ENCODE measurements around the gene ADGRG1.

ADGRG1 gene

DNA sequence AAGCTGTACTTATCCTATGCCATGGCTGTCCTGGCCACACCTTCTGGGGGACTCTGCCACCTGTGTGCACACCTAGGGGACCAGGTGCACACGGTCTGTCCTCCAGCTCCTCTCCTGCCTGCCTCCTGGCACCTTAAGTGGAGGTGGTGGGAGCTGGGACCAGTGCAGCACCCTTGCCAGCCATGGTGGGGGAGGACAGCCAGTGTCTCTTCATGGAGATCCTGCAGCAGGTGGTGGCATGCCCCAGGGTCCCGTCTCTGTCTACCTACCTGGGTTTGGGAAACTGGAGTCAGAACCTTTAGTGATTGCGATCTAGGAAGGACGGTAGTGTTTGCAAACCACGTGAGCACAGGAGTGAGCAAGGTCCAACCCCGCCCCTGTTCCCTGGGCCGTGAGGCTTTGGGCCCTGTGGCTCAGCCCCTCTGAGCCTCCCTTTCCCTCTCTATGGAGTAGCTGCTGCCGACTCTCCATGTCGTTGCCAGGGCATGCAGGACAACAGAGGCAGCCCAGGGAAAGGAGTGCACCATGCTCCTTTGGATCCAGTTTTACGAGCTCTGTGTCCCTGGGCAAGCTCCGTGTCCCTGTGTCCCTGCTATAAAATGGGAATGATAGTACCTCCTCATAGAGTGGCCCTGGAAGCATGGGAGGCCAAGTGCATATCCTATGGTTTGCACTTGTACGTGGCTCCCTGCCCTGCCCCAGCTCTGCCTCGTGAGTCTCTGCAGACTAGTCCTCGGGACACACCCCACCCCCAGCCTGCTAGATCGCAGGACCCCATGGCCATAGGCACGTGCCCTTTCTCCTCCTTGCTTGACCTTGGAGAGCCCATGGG is 7.1 kb downstream of the ADGRG1 start:
- DNase-seq (ENCODE audit: low read depth) = no peak

DNA sequence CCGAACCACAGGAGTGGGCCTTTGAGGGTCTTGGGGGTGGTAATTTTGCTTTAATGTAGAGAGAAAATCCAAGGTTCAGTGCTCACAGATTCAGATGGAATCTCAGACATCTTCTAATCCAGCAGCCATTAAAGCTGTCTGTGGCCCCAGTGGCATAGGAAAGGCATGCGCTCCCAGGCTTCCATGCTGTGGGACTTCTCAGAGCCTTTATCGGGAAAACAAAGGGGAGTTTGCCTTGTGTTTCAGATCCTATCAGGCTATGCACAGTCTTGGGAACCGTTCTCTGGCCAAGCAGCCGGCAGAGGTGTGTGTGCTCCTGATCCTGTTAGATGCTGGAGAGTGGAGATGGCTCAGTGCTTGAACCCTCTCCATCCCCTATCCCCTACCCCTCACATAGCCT is 7.8 kb downstream of the ADGRG1 start:
- no peak for DNase-seq (ENCODE audit: low read depth)

DNA sequence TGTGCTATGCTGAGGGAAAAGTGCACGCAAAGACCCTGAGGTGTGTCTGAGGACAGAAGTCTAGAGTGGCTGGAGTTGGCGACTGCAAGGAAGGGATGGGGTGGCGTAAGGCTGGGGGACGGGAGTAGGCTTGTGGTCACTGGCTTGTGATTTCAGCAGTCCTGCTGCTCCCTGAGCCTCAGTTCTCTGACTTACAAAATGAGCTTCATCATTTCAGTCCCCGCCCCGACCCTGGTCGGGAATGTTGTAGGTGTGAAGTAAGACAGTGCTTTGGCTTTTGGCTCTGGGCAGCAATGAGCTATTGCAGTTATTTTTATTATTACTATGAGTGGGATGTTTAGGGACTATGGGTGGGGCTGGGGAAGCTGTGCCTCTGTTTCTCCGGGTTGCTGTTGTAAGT is 8.6 kb downstream of the ADGRG1 start:
- DNase-seq (ENCODE audit: low read depth) = no peak

DNA sequence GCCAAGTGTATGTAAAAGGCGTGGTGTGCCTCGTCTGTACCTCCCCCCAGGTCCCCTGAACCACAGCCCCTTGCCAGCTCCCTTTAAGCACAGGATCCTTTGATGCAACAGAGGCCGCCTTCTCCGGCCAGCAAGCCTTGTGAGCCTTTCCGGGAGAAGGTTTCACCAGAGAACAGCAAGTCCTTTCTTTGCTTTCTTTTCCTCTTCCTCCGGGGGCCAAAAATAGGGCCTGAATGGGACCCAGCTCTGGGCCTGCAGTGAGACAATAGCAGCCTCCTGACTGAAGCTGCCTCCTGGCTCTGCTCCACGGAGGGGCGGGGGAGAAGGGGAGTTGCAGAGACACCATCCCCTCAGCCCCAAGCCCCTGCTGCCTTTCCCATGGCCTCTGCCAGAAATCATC is 9.0 kb downstream of the ADGRG1 start:
- DNase-seq (ENCODE audit: low read depth) = no peak

DNA sequence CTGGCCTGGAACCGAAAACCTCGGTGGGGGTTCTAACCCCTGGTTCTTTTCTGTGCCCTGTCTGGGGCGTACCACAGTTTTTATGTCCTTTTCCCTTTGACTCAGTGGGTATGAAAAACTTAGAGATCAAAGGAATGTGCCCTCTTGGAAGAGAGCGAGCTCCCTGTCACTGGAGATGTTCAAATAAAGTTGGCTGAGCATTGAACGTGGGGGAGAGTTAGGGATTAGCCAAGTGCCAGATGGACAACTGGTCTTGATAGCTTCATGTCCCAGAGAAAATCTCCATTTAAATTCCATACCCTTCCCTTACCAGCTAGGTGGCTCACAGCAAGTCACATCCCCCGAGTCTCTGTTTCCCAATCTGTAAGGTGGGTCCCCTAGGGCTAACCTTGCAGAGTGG is 9.5 kb downstream of the ADGRG1 start:
- DNase-seq (ENCODE audit: low read depth) = no peak

DNA sequence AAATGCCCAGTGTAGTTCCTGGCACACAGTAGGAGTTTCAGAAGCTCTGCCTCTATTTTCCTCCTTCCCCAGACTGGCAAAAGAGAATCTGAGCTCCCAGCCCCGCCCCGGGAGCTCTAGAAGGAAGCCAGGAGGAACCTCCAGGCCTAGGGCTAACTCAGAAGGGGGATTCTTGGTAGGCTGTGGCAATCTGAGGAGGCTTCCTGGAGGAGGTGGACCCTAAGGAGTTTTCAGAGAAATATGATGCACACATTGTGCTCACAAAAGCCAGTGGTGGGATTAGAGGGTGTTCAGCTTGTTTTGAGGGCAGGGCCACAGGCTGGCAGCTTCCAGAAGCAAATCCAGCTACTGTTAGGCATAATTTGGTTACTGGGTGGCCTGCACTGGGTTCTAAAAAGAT is 10.0 kb downstream of the ADGRG1 start:
- no peak for DNase-seq (ENCODE audit: low read depth)

DNA sequence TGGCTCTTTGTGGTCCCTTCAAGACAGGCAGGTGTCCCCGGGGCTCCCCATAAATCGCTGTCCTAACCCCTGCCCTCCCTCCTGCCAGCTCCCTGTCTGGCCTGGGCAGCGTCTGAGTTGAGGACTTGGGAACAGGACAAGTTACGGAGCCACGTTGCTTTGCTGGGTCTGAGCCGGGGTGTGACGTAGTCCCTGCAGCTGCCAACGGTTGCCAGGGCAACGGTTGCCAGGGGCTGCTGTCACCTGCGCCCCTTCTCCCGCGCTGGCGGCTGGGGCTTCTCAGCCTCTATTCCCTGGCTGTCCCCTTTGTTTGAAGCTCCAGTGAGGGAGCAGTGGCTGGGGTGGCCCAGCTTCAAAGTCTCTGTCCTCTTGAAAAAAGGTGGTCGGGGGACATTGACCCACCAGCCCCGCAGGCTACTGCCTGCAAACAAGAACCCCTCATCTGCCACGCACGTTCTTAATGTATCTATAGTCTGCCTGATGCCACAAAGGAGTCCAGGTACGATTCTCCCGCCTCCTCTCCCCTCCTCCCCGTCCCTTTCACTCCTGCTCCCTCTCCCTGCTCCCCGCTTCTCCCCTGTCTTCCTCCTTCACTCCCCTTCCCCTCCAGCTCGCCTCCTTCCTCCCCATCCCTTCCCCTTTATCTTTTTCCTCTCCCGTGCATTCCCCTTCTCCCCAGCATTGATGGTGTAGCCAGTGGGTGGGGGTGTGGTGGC is 10.9 kb downstream of the ADGRG1 start:
- no peak for DNase-seq (ENCODE audit: low read depth)

DNA sequence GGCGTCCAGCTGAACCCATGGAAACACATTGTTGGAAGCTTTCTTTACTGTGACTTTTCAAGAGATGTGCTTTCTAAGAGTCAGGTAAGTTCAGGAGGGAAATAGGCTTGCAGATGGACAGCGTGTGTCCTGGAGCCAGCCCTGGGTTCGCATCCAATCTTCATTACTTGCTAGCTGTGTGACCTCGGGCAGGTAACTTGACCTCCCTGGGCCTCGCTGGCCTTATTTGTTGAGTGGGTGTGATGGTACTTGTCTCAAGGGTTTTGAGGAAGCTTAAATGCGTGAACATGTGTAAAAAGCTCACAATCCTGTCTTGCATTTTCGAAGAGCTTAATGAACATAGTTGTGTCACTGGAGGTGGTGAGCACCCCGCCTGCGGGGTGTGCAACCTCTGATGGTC is 11.8 kb downstream of the ADGRG1 start:
- no peak for DNase-seq (ENCODE audit: low read depth)

DNA sequence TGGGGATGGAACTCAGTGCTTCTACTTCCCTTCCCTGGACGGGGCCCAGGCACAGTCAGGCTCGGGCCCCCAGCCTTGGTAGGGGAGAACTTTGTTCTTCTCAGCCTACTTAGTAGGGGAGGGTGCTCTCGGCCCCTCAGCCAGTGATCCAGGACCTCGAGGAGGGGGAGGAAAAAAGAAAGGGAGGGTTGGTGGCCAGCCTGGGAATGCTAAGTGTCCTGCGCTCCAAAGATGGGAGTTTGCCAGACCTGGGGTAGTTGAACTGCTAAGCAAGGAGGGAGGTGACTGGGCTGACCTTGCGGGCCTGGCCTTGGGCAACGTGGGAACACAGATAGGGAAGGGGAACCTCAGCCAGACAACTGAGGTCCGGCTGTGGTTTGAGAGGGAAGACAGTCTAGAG is 12.2 kb downstream of the ADGRG1 start:
- DNase-seq (ENCODE audit: low read depth) = no peak

DNA sequence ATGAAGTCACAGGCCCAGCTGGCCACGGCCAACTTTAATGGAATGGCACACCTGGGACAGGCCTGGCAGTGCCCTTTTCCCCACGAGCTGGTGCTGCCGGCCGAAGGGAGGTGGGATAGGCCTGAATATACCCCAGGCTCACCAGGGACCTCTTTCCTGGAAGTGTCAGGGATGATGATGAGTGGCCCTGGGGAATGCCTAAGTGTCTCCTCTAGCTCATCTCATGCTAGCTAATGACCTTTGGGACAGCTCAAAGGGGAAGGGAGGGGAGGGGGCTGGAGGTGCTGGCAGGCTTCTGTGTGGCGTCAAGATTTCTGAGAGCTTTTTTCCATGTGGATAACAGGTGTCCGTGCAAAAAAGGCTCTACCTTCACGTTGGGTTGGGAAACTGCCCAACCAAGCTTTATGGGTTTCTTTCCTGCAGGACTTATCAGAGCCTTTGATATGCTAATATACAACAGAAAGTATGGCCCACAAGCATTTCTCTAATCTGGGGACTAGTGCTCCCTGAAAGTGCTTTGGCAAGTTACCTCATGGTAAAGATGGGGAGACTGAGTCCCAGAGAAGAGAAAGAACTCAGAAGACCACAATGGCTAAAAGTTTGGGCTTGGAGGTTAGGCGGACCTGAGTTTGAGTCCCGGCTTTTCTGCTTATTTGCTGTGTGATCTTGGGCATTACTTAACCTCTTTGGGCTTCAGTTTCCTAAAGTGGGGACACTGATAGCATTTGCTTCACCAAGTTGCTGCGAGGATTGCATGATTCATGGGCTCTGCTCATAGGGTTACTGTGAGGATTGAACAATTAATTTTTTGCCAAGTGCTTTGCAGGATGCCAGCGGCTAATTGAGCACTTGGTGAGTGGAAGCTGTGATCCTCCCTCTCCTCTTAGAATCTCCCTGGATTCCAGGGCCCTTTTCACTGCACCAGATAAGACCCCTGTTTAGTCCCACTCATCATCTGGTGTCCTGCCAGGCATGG is 14.0 kb downstream of the ADGRG1 start:
- DNase-seq (ENCODE audit: low read depth) = no peak

DNA sequence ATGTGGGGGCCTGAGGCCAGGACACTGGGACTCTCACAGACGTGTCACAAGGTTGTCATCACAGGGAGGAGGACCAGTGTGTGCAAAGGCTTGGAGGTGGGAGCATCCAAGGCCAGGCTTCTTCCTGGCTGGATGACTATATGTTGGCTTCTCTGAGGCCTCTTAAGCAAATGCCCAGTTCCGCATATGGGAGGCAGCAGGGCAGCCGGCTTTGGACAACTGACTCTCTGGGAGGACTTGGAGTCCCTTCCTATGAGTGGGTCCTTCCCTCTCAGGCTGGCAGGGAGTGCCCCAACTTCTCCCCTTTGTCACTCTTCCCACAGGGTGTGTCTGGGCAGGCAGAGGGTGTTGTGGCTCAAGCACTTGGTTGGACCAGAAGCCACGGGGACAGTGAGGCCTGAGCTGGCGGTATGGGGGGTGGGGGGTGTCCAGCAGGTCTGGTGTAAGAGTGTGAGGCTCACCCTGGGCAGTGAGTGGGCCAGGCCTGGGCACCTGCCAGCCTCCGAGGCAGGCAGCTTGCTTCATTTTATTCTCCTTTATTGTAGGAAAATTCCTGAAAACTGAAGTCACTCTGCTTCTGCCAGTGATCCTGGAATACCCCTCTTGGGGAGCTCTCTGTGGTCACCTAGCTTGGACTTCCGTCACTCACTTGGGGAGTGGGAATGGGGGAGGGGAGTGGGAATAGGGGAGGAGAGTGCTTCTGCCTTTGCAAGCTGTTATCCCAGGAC is 14.9 kb downstream of the ADGRG1 start:
- no peak for DNase-seq (ENCODE audit: low read depth)

DNA sequence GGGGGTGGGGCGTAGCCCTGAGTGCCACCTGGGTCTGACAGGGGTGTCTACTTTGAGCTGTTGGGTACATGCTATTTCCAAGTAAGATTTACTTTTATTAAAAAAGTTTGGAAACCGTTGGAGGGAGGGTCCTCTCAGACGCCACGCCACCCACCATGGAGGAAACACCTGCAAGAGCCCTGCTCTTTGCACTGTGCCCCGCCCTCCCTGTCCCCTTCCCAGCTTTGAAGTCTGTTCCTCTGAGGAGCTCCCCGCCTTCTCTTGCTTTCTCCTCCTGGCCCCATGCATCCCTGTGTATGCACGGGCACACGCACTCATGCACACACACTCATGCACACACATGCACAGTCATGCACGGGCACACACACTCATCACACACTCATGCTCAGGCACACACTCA is 15.5 kb downstream of the ADGRG1 start:
- DNase-seq (ENCODE audit: low read depth) = no peak

DNA sequence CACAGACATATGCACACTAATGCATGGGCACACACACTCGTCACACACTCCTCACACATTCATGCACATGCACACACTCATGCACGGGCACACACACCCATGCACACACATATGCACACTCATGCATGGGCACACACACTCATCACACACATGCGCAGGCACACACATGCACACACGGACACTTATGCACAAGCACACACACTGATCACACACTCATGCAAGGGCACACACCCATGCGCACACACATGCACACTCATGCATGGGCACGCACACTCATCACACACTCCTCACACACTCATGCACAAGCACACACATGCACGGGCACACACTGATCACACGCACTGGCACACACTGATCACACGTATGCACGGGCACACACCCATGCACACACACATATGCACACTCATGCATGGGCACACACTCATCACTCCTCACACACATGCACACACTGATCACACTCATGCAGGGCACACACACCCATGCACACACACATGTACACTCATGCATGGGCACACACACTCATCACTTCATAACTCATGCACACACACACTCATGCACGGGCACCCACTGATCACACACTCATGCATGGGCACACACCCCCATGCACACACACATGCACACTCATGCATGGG is 16.1 kb downstream of the ADGRG1 start:
- no peak for DNase-seq (ENCODE audit: low read depth)

DNA sequence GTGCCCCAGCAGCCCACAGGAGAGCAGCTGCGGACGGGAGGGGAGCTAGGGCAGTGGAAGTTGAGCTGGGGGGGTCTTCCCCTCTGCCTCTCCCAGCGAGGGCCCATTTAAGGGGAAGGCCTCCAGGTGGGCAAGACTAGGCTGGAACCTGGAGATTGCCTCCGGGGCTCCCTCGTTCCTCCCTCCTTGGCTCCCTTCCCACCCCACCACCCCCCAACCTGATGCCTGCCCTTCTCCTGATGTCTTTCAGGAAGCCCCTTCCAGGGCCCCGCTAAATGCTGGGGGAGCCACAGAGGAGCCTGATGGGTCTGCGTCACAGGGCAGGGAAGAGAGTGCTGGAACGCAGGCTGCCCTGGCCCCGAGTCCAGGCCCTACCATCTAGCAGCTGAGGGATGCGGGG is 16.7 kb downstream of the ADGRG1 start:
- no peak for DNase-seq (ENCODE audit: low read depth)

DNA sequence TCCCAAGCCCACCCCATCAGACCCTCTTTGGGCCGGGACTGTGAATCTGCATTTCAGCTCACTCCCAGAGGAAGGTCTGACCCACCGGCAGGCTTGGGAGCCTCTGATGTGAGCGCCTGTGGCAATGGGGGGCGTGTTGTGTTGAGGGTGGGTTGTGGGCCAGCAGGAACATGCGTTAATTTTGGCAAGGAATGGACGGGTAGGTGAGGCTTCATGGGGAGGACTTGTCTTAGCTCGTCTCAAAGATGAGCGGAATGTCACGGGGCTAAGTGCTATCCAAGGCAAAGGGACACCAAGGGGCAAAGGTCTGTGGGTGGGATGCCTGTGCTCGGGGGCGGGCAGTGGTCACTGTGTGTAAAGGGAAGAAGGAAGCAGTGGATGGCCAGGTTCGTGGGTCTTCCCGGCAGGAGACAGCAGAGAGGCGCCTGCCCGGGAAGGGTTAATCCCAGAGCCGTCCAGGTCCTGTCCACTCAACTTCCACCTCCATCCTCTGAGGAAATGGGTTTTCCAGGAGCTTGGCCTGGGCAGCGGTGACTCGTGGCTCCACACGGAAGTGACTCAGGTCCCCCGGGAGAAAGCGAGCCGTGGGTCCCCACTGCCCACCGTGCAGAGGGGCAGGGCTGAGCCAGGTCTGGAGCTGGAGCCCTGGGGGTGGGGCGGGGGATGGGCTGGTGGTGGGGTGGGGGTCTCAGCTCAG is 17.4 kb downstream of the ADGRG1 start:
- no peak for DNase-seq (ENCODE audit: low read depth)

DNA sequence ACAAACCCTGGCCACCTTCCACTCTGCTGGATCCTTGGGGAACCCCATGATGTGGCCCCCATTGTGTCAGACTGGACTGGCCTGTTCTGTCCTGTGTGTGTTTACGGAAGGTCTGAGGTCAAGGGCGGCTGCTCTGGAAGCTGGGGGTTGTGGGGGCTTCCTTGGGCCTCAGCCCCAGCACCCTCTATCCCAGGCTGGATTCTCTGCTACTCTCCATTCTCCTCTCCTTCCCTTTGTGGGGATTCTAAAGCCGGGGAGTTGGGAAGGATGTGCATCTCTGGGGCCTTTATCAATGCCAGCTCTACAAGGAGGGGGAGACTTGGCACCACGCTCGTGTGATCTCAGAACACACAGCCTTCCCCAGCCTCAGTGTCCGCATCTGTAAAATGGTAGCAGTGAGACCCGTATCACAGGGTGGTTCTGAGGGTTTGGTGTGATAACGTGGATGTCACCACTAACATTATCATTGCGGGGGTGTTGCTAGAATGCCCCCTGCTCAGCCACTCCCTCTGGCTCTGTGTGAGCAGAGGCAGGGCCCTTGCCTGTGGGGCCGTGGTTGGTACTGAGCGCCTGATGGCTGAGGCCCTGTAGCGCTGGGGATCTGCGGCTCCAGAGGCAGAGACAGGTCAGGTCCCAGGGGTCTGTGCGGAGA is 18.1 kb downstream of the ADGRG1 start:
- DNase-seq (ENCODE audit: low read depth) = no peak

DNA sequence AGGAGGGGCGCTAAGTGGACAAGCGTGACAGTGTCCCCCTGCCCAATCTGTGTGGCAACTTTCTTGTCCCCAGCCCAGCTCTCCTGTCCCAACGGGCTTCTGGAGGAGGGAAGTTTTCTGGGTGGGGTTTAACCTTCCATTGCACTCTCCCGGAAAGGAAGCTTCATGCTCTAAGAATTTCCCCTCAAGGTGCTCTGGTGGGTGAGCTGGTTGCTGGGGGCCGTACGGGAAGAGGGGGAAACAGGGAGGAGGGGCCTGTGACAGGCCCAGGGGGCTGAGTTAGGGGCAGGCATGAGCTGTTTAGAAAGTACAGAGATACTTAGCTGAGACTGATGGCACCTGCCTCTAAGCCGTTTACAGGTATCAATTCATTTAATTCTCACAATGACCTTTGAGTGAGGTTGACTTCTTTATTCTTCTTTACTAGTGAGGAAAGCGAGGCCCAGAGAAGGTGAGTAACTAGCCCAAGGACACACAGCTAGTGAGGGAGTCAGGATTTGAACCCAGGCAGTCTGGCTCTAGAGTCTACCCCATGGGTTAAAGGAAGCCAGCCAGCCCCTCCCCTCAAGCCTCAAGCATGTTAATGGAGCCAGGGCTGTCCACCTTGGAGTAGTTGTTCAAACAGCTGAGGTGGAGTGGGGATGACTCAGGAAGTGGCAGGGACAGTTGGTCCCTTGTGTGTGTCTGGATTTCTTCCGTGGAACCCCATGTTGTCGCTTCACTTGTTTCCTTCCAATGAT is 18.9 kb downstream of the ADGRG1 start:
- DNase-seq (ENCODE audit: low read depth) = no peak

DNA sequence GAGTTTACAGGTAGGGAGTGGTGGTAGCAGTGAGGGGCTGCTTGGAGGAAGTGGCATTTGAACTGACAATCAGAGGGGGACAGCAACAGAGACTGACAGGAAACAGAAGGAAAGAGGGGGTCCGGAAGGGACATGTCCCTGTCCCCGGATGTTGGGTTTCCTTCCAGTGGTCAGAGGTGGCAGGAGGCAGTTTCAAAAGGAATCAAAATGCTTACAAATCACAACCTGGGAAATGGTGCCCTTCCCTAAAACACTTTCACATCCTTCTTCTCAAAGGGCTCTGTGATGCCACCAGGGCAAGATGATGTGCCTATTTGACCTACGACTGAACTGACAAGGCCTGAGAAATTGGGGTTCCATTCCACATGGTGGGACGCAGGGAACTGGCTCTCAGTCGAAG is 19.7 kb downstream of the ADGRG1 start:
- no peak for DNase-seq (ENCODE audit: low read depth)
